K562 (cell line): ENCODE measurements around the gene PNMA8A. TPM values are rescaled to one million over a fixed set of nuclear protein-coding genes. Genes with fewer than 3 reads are reported as not detected.

Experiments
- ATAC-seq: fragments of 200-7000 bp; cut with Tn5 transposase; 3 replicates; pipeline ENCODE4 v1.9.1; 2020; ENCODE audit warnings: moderate library complexity
- BruUV-seq: library from RNA; stranded (reverse); fragments of 400-500 nt; replicated peaks from 2 replicates; lab custom pipeline; 2021; lab: Mats Ljungman, UMichigan
- CTCF ChIA-PET: fragments of 300-600 bp; formaldehyde crosslinking; extraction: SDS; loops from one replicate; lab custom pipeline; 2021; ENCODE audit warnings: low intra/inter-chr PET ratio; lab: Yijun Ruan, JAX
- POLR2A ChIA-PET: fragments of 300-600, 350-650 bp; sonication (Branson Sonifier 250); formaldehyde crosslinking; extraction: SDS; loops from one replicate; lab custom pipeline; 2021; ENCODE audit warnings: antibody characterized with exemption, inconsistent platforms; lab: Yijun Ruan, JAX
- DNase-seq, 4 experiments: peaks; one replicate each; pipeline versions ENCODE4 v3.0.0 to v3.0.0-alpha.2; 2011 to 2018; ENCODE audit warnings: low spot score in 3 of 4, mixed read lengths in 3 of 4; ENCODE audit errors: extremely low read depth in 1 of 4
- FAIRE-seq: peaks from 2 replicates; lab custom pipeline; 2011; peaks lifted over from hg19 to GRCh38; lab: Jason Lieb, UNC
- H2AFZ ChIP-seq: 2 replicates; pipeline ENCODE4 v1.6.0; 2011; ENCODE audit warnings: low read depth, low read length, control low read depth, inconsistent platforms
- H3K27ac ChIP-seq: fragments of 200-600 bp; 3 replicates; pipeline ENCODE4 v1.8.0; 2011; ENCODE audit warnings: low read depth, mild to moderate bottlenecking, control low read depth, inconsistent platforms, low read length, moderate library complexity, mixed read lengths; ENCODE audit errors: extremely low read depth
- H3K27me3 ChIP-seq, 2 experiments: fragments of 300-600 bp in 1 of 2; 2 replicates in 1 of 2; 3 replicates in 1 of 2; pipeline versions ENCODE4 v1.6.0 to v1.8.0; 2011; ENCODE audit warnings: inconsistent platforms in 2 of 2, low read length in 2 of 2, mild to moderate bottlenecking in 1 of 2, mixed read lengths in 1 of 2, moderate library complexity in 1 of 2; ENCODE audit not compliant: control insufficient read depth in 2 of 2, insufficient read depth in 2 of 2
- H3K36me3 ChIP-seq: fragments of 300-600 bp; 3 replicates; pipeline ENCODE4 v1.8.0; 2011; ENCODE audit warnings: mild to moderate bottlenecking, low read length, inconsistent platforms; ENCODE audit not compliant: control insufficient read depth, insufficient read depth
- H3K4me1 ChIP-seq, 2 experiments: fragments of 200-600 bp in 1 of 2; replicated peaks in 1 of 2; 2 replicates in 1 of 2; 3 replicates in 1 of 2; pipeline versions ENCODE4 v1.5.1 to v1.8.0; 2011; ENCODE audit warnings: inconsistent platforms in 2 of 2, low read length in 2 of 2, mild to moderate bottlenecking in 1 of 2, mixed read lengths in 1 of 2, moderate library complexity in 1 of 2; ENCODE audit not compliant: control insufficient read depth in 2 of 2, insufficient read depth in 2 of 2
- H3K4me2 ChIP-seq: 2 replicates; pipeline ENCODE4 v1.6.1; 2011; ENCODE audit warnings: low read length, control low read depth, inconsistent platforms, mixed read lengths; ENCODE audit not compliant: insufficient read depth
- H3K4me3 ChIP-seq: fragments of 200-600 bp; sonication (generic), shearing (Covaris generic); 2 replicates; pipeline ENCODE4 v1.5.1; 2016; ENCODE audit warnings: control low read depth, inconsistent platforms
- H3K79me2 ChIP-seq: fragments of 200-600 bp; 3 replicates; pipeline ENCODE4 v1.8.0; 2011; ENCODE audit warnings: low read length, inconsistent platforms; ENCODE audit not compliant: control insufficient read depth, insufficient read depth
- H3K9ac ChIP-seq, 2 experiments: 2 replicates each; pipeline versions ENCODE4 v1.6.0 to v1.6.1; 2011; ENCODE audit warnings: low read depth in 2 of 2, low read length in 2 of 2, control low read depth in 1 of 2, inconsistent platforms in 1 of 2, mild to moderate bottlenecking in 1 of 2, mixed read lengths in 1 of 2; ENCODE audit not compliant: insufficient read depth in 1 of 2
- H3K9me1 ChIP-seq: one replicate; pipeline ENCODE4 v1.6.0; 2011; ENCODE audit warnings: inconsistent platforms, mild to moderate bottlenecking, low read length, moderate library complexity; ENCODE audit not compliant: control insufficient read depth, insufficient read depth
- H3K9me3 ChIP-seq: replicated peaks from 2 replicates; pipeline ENCODE4 v1.5.1; 2011; ENCODE audit warnings: low read depth, low read length, inconsistent platforms; ENCODE audit not compliant: control insufficient read depth, insufficient read depth
- H4K20me1 ChIP-seq: replicated peaks from 2 replicates; pipeline ENCODE4 v1.6.1; 2011; ENCODE audit warnings: low read length, inconsistent platforms, mixed read lengths; ENCODE audit not compliant: control insufficient read depth, insufficient read depth
- CBFA2T3 ChIP-seq: fragments of 450-650 bp; IDR thresholded peaks from 2 replicates; pipeline ENCODE4 v1.6.1; 2017
- MYNN ChIP-seq, 2 experiments: sonication (generic); formaldehyde crosslinking in 1 of 2; IDR thresholded peaks; 2 replicates each; pipeline versions ENCODE4 v1.5.0 to v1.6.1; 2016 to 2020; ENCODE audit warnings: antibody characterized with exemption in 1 of 2, missing genetic modification reagents in 1 of 2
- NCOA1 ChIP-seq: fragments of 450-650 bp; IDR thresholded peaks from 2 replicates; pipeline ENCODE4 v1.6.1; 2016; ENCODE audit warnings: low read depth
- RREB1 ChIP-seq: fragments of 250-450 bp; sonication (Bioruptor Pico); IDR thresholded peaks from 2 replicates; pipeline ENCODE4 v1.4.0; 2020
- SAP30 ChIP-seq: fragments of 200-600 bp; sonication (generic); IDR thresholded peaks from 2 replicates; pipeline ENCODE4 v1.6.1; 2012; ENCODE audit warnings: borderline replicate concordance, low read depth, mild to moderate bottlenecking, moderate library complexity, low read length, control low read depth, inconsistent platforms; ENCODE audit not compliant: insufficient read depth, poor library complexity, severe bottlenecking
- SMARCA4 ChIP-seq: fragments of 450-650 bp; IDR thresholded peaks from 2 replicates; pipeline ENCODE4 v1.6.1; 2016
- ZFX ChIP-seq: sonication (generic); formaldehyde crosslinking; IDR thresholded peaks from 2 replicates; pipeline ENCODE4 v1.8.0; 2022; ENCODE audit warnings: mild to moderate bottlenecking, missing genetic modification reagents, moderate library complexity
- ZNF77 ChIP-seq: fragments of 250-450 bp; sonication (Bioruptor Pico); IDR thresholded peaks from 2 replicates; pipeline ENCODE4 v1.5.0; 2020
- WGBS: fragments of 100-300 bp; shearing (Covaris generic); methylation state at CpG from one replicate; pipeline ENCODE4 v1.1.6; 2016; ENCODE audit warnings: low coverage, mixed read lengths; ENCODE audit not compliant: insufficient coverage; ENCODE audit errors: missing lambda C conversion rate; 5-methylcytosine and 5-hydroxymethylcytosine counted together
- in situ Hi-C: fragments of 300-500 bp; cut with MboI; formaldehyde crosslinking; loops from 4 replicates; pipeline ENCODE4 v1.15.0; 2018; ENCODE audit warnings: inconsistent platforms, mixed read lengths
- intact Hi-C: fragments of 100-400 bp; cut with micrococcal nuclease; formaldehyde crosslinking; loops from 2 replicates; pipeline ENCODE4 v1.14.2; 2022
- polyA plus RNA-seq, 8 experiments: library from polyadenylated mRNA; depleted of rRNA in 4 of 8; stranded (reverse) in 5 of 8; unstranded in 3 of 8; fragments of >200 nt; fragmentation: Nextera tagmentation in 2 of 8; fragmentation: Illumina TruSeq in 1 of 8; extraction: Ambion mirVana in 2 of 8; extraction: Trizol in 1 of 8; gene quantifications; 2 replicates each; pipeline versions ENCODE4 v1.2.1 to v1.2.3, GENCODE V29; 2011 to 2014; ENCODE audit warnings: inconsistent platforms in 1 of 8, missing spikeins in 1 of 8
- total RNA-seq, 7 experiments: library from RNA; depleted of rRNA in 6 of 7; stranded (reverse); fragments of >200 nt in 6 of 7; fragmentation: Illumina TruSeq in 2 of 7; extraction: Trizol in 2 of 7; gene quantifications; 2 replicates each; pipeline versions ENCODE4 v1.2.1 to v1.2.3, GENCODE V29; 2011 to 2021; ENCODE audit warnings: low replicate concordance in 1 of 7

PNMA8A gene
- total and polyA plus RNA-seq, 9 of the 15 experiments (the other 6 are each of a cell fraction or from before 2014, with no cell fraction given), result 6.6 to 23.8 (median 14.9) TPM

GRCh38 chr19:46452186-46452585 lies 19.2 kb downstream of the PNMA8A start:
- no peak overlapping the region for H3K9ac ChIP-seq
- H3K27ac ChIP-seq, result no peak overlapping the region
- no peak for TF ChIP-seq CBFA2T3
- TF ChIP-seq SMARCA4, result no peak
- TF ChIP-seq RREB1, result no peak
- no peak for TF ChIP-seq ZFX (CRISPR knock-in tag)
- no peak for TF ChIP-seq ZNF77 (CRISPR knock-in tag)
- TF ChIP-seq MYNN (IDR thresholded peaks at IDR 0.05), result no peak
- no peak for TF ChIP-seq MYNN (CRISPR knock-in tag; IDR thresholded peaks at IDR 0.05)
- no peak for TF ChIP-seq NCOA1
- no peak for TF ChIP-seq SAP30
- TF ChIP-seq, all 486 proteins: peak for 0
- Histone ChIP-seq H3K79me2 (no peaks in the 10 kb centered on the region), H3K9me3 (peaks cover 2% of the 10 kb centered on the region), H3K4me3 (no peak overlapping the region), H2AFZ (no peak overlapping the region), H4K20me1 (no peaks in the 10 kb centered on the region), H3K4me1 (no peaks in the 10 kb centered on the region), H3K9me1 (no peaks in the 10 kb centered on the region), H3K27me3 (peaks cover 14 to 23% of the 10 kb centered on the region in 2 experiments; a peak in 4 of 5 replicates), H3K36me3 (no peaks in the 10 kb centered on the region), H3K4me2 (no peak overlapping the region)
- no peak for FAIRE-seq
- ChIA-PET CTCF (no interaction called here), POLR2A (interaction anchor here (0.8 to 1.7 kb wide), 3 partner anchors 13 to 45 kb away, joined by 3 to 4 read pairs (median 3); no protein-coding TSS in a partner anchor)
- BruUV-seq, result no TSS peak
- ATAC-seq, result no peak
- intact Hi-C loops (no loop called here), in situ Hi-C loops (no loop called here)
- DNase-seq, result no peak
- 0% methylated on average over 4 of the region's 4 CpGs for WGBS
